Ectodermal cell (in vitro differentiated cells): ENCODE data around the gene TP53BP2.
"Not testable (repeated sequence)": the region's sequence is repeated elsewhere in the genome, so short reads cannot be mapped to it uniquely, and the experiment has no call there.

Experiments
- H3K27ac ChIP-seq: 2 replicates; pipeline ENCODE4 v1.7.0; 2013; ENCODE audit warnings: mild to moderate bottlenecking, low read depth, low read length; ENCODE audit not compliant: insufficient read depth, poor library complexity, severe bottlenecking
- H3K27me3 ChIP-seq: 2 replicates; pipeline ENCODE4 v1.7.0; 2013; ENCODE audit warnings: mild to moderate bottlenecking, low read length; ENCODE audit not compliant: insufficient read depth, control insufficient read depth, poor library complexity, severe bottlenecking
- H3K36me3 ChIP-seq: one replicate; pipeline ENCODE4 v1.7.0; 2013; ENCODE audit warnings: low read length; ENCODE audit not compliant: control insufficient read depth, insufficient read depth
- H3K4me1 ChIP-seq: one replicate; pipeline ENCODE4 v1.7.0; 2013; ENCODE audit warnings: low read length; ENCODE audit not compliant: control insufficient read depth, insufficient read depth
- H3K4me3 ChIP-seq: 2 replicates; pipeline ENCODE4 v1.7.0; 2013; ENCODE audit warnings: low read depth, low read length, control low read depth; ENCODE audit not compliant: insufficient read depth
- H3K9me3 ChIP-seq: 2 replicates; pipeline ENCODE4 v1.7.0; 2013; ENCODE audit warnings: mild to moderate bottlenecking, low read length, moderate library complexity; ENCODE audit not compliant: control insufficient read depth
- WGBS, 2 experiments: methylation state at CpG; one replicate each; pipeline ENCODE4 v1.1.7; 2013; ENCODE audit warnings: missing lambda C conversion rate in 2 of 2; 5-methylcytosine and 5-hydroxymethylcytosine counted together

TP53BP2 gene

GRCh38 chr1:223872308-223872901 lies 26.7 kb upstream of the TP53BP2 start:
- Histone ChIP-seq H3K36me3 (no peaks in the 10 kb centered on the region), H3K27ac (no peak overlapping the region), H3K4me3 (no peak overlapping the region), H3K27me3 (no peaks in the 10 kb centered on the region), H3K4me1 (peaks cover 7% of the 10 kb centered on the region), H3K9me3 (no peaks in the 10 kb centered on the region)
- WGBS, 2 experiments = 85 to 88% methylated on average over 5 of the region's 5 CpGs

GRCh38 chr1:223870617-223871574 lies 25.1 kb upstream of the TP53BP2 start:
- Histone ChIP-seq H3K9me3 (no peaks in the 10 kb centered on the region), H3K27ac (no peak overlapping the region), H3K36me3 (no peaks in the 10 kb centered on the region), H3K27me3 (no peaks in the 10 kb centered on the region), H3K4me1 (peaks cover 7% of the 10 kb centered on the region), H3K4me3 (no peak overlapping the region)
- WGBS, 2 experiments = 70 to 72% methylated on average over 14 of the region's 14 CpGs

- H3K27ac ChIP-seq, H3K36me3 ChIP-seq, H3K27me3 ChIP-seq, H3K9me3 ChIP-seq, H3K4me1 ChIP-seq, H3K4me3 ChIP-seq: not testable (repeated sequence)
- WGBS, 2 experiments = 95% methylated on average over 18 to 19 of the region's 19 CpGs
Measured at GRCh38 chr1:223864599-223865368, 19.0 kb upstream of the TP53BP2 start.

- no peaks in the 10 kb centered on the region for H3K27me3 ChIP-seq
- no peak overlapping the region for H3K4me3 ChIP-seq
- no peak overlapping the region for H3K27ac ChIP-seq
- WGBS, 2 experiments = 95 to 96% methylated on average over 17 of the region's 17 CpGs
- H3K4me1 ChIP-seq = no peaks in the 10 kb centered on the region
- no peaks in the 10 kb centered on the region for H3K9me3 ChIP-seq
- H3K36me3 ChIP-seq = no peaks in the 10 kb centered on the region
Measured at GRCh38 chr1:223864084-223864483, 18.3 kb upstream of the TP53BP2 start.

- no peaks in the 10 kb centered on the region for H3K27me3 ChIP-seq
- no CpG with 5 or more reads among the region's 1 CpG for WGBS, 2 experiments
Measured at GRCh38 chr1:223861904-223862303, 16.2 kb upstream of the TP53BP2 start.

GRCh38 chr1:223860051-223860622 lies 14.4 kb upstream of the TP53BP2 start:
- no peak overlapping the region for H3K27ac ChIP-seq
- no peaks in the 10 kb centered on the region for H3K36me3 ChIP-seq
- H3K4me3 ChIP-seq = no peak overlapping the region
- H3K27me3 ChIP-seq = no peaks in the 10 kb centered on the region
- H3K4me1 ChIP-seq = no peaks in the 10 kb centered on the region
- no peaks in the 10 kb centered on the region for H3K9me3 ChIP-seq
- WGBS, 2 experiments = 79 to 84% methylated on average over 5 of the region's 5 CpGs

More at GRCh38 chr1:223861904-223862303, 16.2 kb upstream of the TP53BP2 start:
- Histone ChIP-seq H3K4me3 (no peak overlapping the region), H3K27ac (no peak overlapping the region), H3K9me3 (no peaks in the 10 kb centered on the region), H3K36me3 (no peaks in the 10 kb centered on the region), H3K4me1 (no peaks in the 10 kb centered on the region)

GRCh38 chr1:223859058-223859457 lies 13.3 kb upstream of the TP53BP2 start:
- Histone ChIP-seq H3K36me3 (no peaks in the 10 kb centered on the region), H3K4me1 (no peaks in the 10 kb centered on the region)
- WGBS, 2 experiments = 88 to 92% methylated on average over 8 of the region's 8 CpGs

GRCh38 chr1:223856386-223856785 lies 10.6 kb upstream of the TP53BP2 start:
- Histone ChIP-seq H3K4me1 (no peaks in the 10 kb centered on the region), H3K36me3 (no peaks in the 10 kb centered on the region), H3K9me3 (no peaks in the 10 kb centered on the region), H3K4me3 (no peak overlapping the region), H3K27me3 (no peaks in the 10 kb centered on the region), H3K27ac (no peak overlapping the region)
- WGBS, 2 experiments = 94 to 96% methylated on average over 17 of the region's 17 CpGs

More at GRCh38 chr1:223859058-223859457, 13.3 kb upstream of the TP53BP2 start:
- Histone ChIP-seq H3K27ac (no peak overlapping the region), H3K9me3 (no peaks in the 10 kb centered on the region), H3K27me3 (no peaks in the 10 kb centered on the region), H3K4me3 (no peak overlapping the region)

- Histone ChIP-seq H3K36me3 (no peaks in the 10 kb centered on the region), H3K27me3 (no peaks in the 10 kb centered on the region), H3K27ac (no peak overlapping the region), H3K4me3 (no peak overlapping the region), H3K4me1 (no peaks in the 10 kb centered on the region), H3K9me3 (no peaks in the 10 kb centered on the region)
- WGBS, 2 experiments = 92 to 98% methylated on average over 1 of the region's 1 CpG
Measured at GRCh38 chr1:223853748-223854147, 8.0 kb upstream of the TP53BP2 start.

- H3K4me3 ChIP-seq = no peak overlapping the region
- H3K4me1 ChIP-seq = no peaks in the 10 kb centered on the region
- H3K9me3 ChIP-seq = no peaks in the 10 kb centered on the region
- H3K27ac ChIP-seq = no peak overlapping the region
- no peaks in the 10 kb centered on the region for H3K27me3 ChIP-seq
- H3K36me3 ChIP-seq = no peaks in the 10 kb centered on the region
Measured at GRCh38 chr1:223853275-223853674, 7.5 kb upstream of the TP53BP2 start.
